H1 (cell line): ENCODE data around the gene PDE8A. TPM values are rescaled to one million over a fixed set of nuclear protein-coding genes. Genes with fewer than 3 reads are reported as not detected.
A peak's percentile ranks its signal among the peaks of the same experiment; 100 is the strongest.

Experiments used
- CTBP2 ChIP-seq: IDR thresholded peaks from 2 replicates; pipeline ENCODE4 v1.7.0; 2011; ENCODE audit warnings: borderline replicate concordance, mild to moderate bottlenecking, moderate library complexity, mixed read lengths, low read length; ENCODE audit not compliant: insufficient read depth, insufficient read length
- EGR1 ChIP-seq: IDR thresholded peaks from 2 replicates; pipeline ENCODE4 v1.6.1; 2011; ENCODE audit warnings: low read depth, low read length, borderline replicate concordance
- EZH2 ChIP-seq: fragments of 200-600 bp; sonication (generic); IDR thresholded peaks from 2 replicates; pipeline ENCODE4 v1.7.1; 2012; ENCODE audit warnings: low read depth, mild to moderate bottlenecking, moderate library complexity, low read length, inconsistent platforms; ENCODE audit not compliant: severe bottlenecking
- FOSL1 ChIP-seq: IDR thresholded peaks from 2 replicates; pipeline ENCODE4 v1.6.1; 2011; ENCODE audit warnings: mild to moderate bottlenecking, low read depth, low read length, moderate library complexity; ENCODE audit not compliant: insufficient read depth
- KDM1A ChIP-seq: fragments of 200-600, 300-600 bp; sonication (generic); IDR thresholded peaks from 2 replicates; pipeline ENCODE4 v1.7.1; 2016; ENCODE audit warnings: mild to moderate bottlenecking, low read length, borderline replicate concordance
- MAFK ChIP-seq: IDR thresholded peaks from 2 replicates; pipeline ENCODE4 v1.6.1; 2012; ENCODE audit warnings: low read depth, mild to moderate bottlenecking, improper control_type of control experiment, low read length
- NRF1 ChIP-seq: IDR thresholded peaks from 2 replicates; pipeline ENCODE4 v1.6.1; 2011; ENCODE audit warnings: mild to moderate bottlenecking, low read depth, low read length, improper control_type of control experiment
- RAD21 ChIP-seq, 2 experiments: IDR thresholded peaks in 1 of 2; conservative IDR thresholded peaks in 1 of 2; 2 replicates each; pipeline ENCODE4 v1.6.1; 2011; ENCODE audit warnings: low read depth in 2 of 2, low read length in 2 of 2, improper control_type of control experiment in 1 of 2, inconsistent platforms in 1 of 2, mild to moderate bottlenecking in 1 of 2, moderate library complexity in 1 of 2
- RBBP5 ChIP-seq: IDR thresholded peaks from 2 replicates; pipeline ENCODE4 v1.7.1; 2012; ENCODE audit warnings: low read depth, mild to moderate bottlenecking, inconsistent platforms, low read length, moderate library complexity, borderline replicate concordance
- RFX5 ChIP-seq: IDR thresholded peaks from 2 replicates; pipeline ENCODE4 v1.6.1; 2011; ENCODE audit warnings: low read depth, low read length, improper control_type of control experiment, borderline replicate concordance
- SAP30 ChIP-seq: fragments of 300-600 bp; sonication (generic); IDR thresholded peaks from 2 replicates; pipeline ENCODE4 v1.7.1; 2012; ENCODE audit warnings: low read length, moderate library complexity, mild to moderate bottlenecking, inconsistent platforms; ENCODE audit not compliant: insufficient read depth, insufficient replicate concordance
- SIN3A ChIP-seq, 2 experiments: IDR thresholded peaks in 1 of 2; conservative IDR thresholded peaks in 1 of 2; 2 replicates each; pipeline ENCODE4 v1.6.1; 2011 to 2012; ENCODE audit warnings: low read length in 2 of 2, improper control_type of control experiment in 1 of 2, low read depth in 1 of 2, mild to moderate bottlenecking in 1 of 2
- SIRT6 ChIP-seq: IDR thresholded peaks from one replicate; pipeline ENCODE4 v1.7.1; 2012; ENCODE audit warnings: low read length, inconsistent platforms
- SP2 ChIP-seq: IDR thresholded peaks from 2 replicates; pipeline ENCODE4 v1.6.1; 2012; ENCODE audit warnings: mild to moderate bottlenecking, low read length, inconsistent platforms
- SP4 ChIP-seq: IDR thresholded peaks from 2 replicates; pipeline ENCODE4 v1.6.1; 2012; ENCODE audit warnings: low read length, inconsistent platforms
- SRF ChIP-seq: IDR thresholded peaks from 2 replicates; pipeline ENCODE4 v1.6.1; 2011; ENCODE audit warnings: mild to moderate bottlenecking, low read depth, low read length, moderate library complexity
- TBP ChIP-seq: IDR thresholded peaks from 2 replicates; pipeline ENCODE4 v1.6.1; 2011; ENCODE audit warnings: low read depth, low read length, improper control_type of control experiment
- TCF12 ChIP-seq: IDR thresholded peaks from 2 replicates; pipeline ENCODE4 v1.6.1; 2011; ENCODE audit warnings: low read depth, mild to moderate bottlenecking, low read length
- ZNF274 ChIP-seq: IDR thresholded peaks from 2 replicates; pipeline ENCODE4 v1.7.0; 2012; ENCODE audit warnings: low read length, borderline replicate concordance; ENCODE audit errors: extremely low read depth
- polyA plus RNA-seq, 7 experiments: library from polyadenylated mRNA; depleted of rRNA in 3 of 7; stranded (reverse) in 5 of 7; unstranded in 2 of 7; fragments of >200 nt in 5 of 7; fragments of 200-250 nt in 2 of 7; gene quantifications; 1 replicate in 5 of 7; 2 replicates in 1 of 7; 4 replicates in 1 of 7; pipeline versions ENCODE4 v1.2.1 to v1.2.3, GENCODE V29; 2011 to 2013; ENCODE audit warnings: missing spikeins in 2 of 7, mixed read lengths in 2 of 7
- total RNA-seq: library from RNA; stranded (reverse); fragmentation: NEBNext Ultra II Directional; extraction: Animal tissue kit (Norgen Biotek cat#: 25700); gene quantifications from 2 replicates; pipeline ENCODE4 v1.2.1, GENCODE V29; 2021
- TF ChIP-seq, protein P1 (sequence below): IDR thresholded peaks from 2 replicates; pipeline ENCODE4 v1.6.1; 2011; ENCODE audit warnings: low read depth, mild to moderate bottlenecking, low read length; ENCODE audit not compliant: insufficient read depth

Gene PDE8A
- total and polyA plus RNA-seq, 2 of the 8 experiments (the other 6 are each of a cell fraction or from before 2014, with no cell fraction given), result 6.9 to 7.8 TPM

DNA sequence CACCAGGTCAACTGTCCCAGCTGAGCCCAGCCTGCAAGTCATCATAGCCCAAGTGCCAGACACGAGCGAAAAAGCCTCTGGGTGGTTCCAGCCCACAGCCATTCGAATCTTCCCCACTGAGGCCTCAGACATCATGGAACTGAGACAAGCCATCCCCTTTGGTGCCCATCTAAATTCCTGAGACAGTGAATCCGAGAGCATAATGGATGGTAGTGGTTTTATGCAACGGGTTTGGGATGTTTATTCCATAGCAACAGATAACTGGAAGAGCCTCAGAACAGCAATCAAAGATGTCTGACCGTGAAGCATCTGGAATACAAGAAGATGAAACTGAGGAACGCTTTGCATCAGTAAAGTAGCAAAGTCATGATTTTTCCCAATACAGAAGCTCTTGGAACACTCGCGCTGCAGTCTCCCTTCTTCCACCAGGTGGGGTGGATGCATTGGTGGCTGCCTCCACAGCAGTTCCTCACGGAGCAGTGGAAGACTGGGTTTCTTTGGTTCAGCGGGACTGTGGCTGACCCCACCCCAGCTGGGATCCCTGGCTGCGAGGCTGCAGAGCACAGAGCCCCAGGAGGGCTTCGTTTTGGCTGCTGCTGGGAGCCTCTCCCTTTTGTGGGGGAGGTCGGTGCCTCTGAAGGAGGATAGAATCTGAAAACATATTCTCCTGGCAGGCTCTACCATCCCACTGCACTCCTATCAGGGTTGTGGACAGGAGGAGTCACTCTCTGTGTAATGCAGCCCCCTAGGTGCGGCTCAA lies 26.4 kb upstream of the PDE8A start (continued):
- TF ChIP-seq KDM1A (no peak), SP4 (no peak), RAD21 (IDR thresholded peaks at IDR 0.05 in 1 of 2, conservative IDR thresholded peaks at IDR 0.05 in 1 of 2; ENCODE audit: low read depth in 2 of 2, low read length in 2 of 2) (peak; percentile 83 to 86), RFX5 (no peak), SIN3A (conservative IDR thresholded peaks at IDR 0.05 in 1 of 2, IDR thresholded peaks at IDR 0.05 in 1 of 2; ENCODE audit: low read depth in 1 of 2, low read length in 2 of 2) (no peak), CTBP2 (no peak), SP2 (no peak), EZH2 (peak; percentile 9), NRF1 (no peak), TCF12 (no peak), SAP30 (no peak), EGR1 (no peak), RBBP5 (no peak), MAFK (peak; percentile 42; the same call in 1 of the 2 replicates), SIRT6 (no peak), TBP (no peak; the same call in 1 of the 2 replicates), SRF (no peak), FOSL1 (no peak), ZNF274 (no peak)
- TF ChIP-seq, protein P1, sequence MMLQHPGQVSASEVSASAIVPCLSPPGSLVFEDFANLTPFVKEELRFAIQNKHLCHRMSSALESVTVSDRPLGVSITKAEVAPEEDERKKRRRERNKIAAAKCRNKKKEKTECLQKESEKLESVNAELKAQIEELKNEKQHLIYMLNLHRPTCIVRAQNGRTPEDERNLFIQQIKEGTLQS, result no peak
